Coronary artery (tissue), 2 donors: ENCODE results near the gene GTF2A1.

Experiments used
- DNase-seq: peaks from one replicate; pipeline ENCODE4 v3.0.0-alpha.2; 2017; ENCODE audit warnings: low spot score
- H3K27ac ChIP-seq, 2 donors: fragments of 200-600 bp; sonication (generic); one replicate each; pipeline ENCODE4 v1.5.1; 2016 to 2019
- H3K4me3 ChIP-seq: fragments of 200-600 bp; sonication (generic); 2 replicates; pipeline ENCODE4 v1.5.1; 2016; ENCODE audit warnings: mild to moderate bottlenecking, moderate library complexity
- CTCF ChIP-seq: fragments of 200-600 bp; sonication (generic); IDR thresholded peaks from one replicate; pipeline ENCODE4 v1.5.1; 2019; ENCODE audit warnings: antibody characterized with exemption

Gene GTF2A1

GRCh38 chr14:81220830-81221578 is at the start of gene GTF2A1:
TSS of gene GTF2A1 (minus strand) at chr14:81220959. CDS start at chr14:81220518, 441 bp downstream.
- peak within 1 kb of the TSS; percentile 95 to 98 for H3K27ac ChIP-seq
- TF ChIP-seq CTCF: no peak
- peak; percentile 97 for DNase-seq
- peak within 1 kb of the TSS; percentile 86 for H3K4me3 ChIP-seq

- no peak for DNase-seq
- no peak overlapping the region for H3K27ac ChIP-seq
Observed at GRCh38 chr14:81269979-81270375, 49.2 kb upstream of the GTF2A1 start.

GRCh38 chr14:81269100-81269978 is 48.6 kb upstream of the GTF2A1 start:
- peak; percentile 55 for TF ChIP-seq CTCF
- no peak overlapping the region for H3K4me3 ChIP-seq
- no peak for DNase-seq
- H3K27ac ChIP-seq: no peak overlapping the region

More at GRCh38 chr14:81269979-81270375, 49.2 kb upstream of the GTF2A1 start:
- TF ChIP-seq CTCF: no peak
- H3K4me3 ChIP-seq: no peak overlapping the region

GRCh38 chr14:81268016-81268416 is 47.3 kb upstream of the GTF2A1 start:
- TF ChIP-seq CTCF: no peak
- DNase-seq: no peak
- Histone ChIP-seq H3K27ac (no peak overlapping the region), H3K4me3 (no peak overlapping the region)

GRCh38 chr14:81265636-81266169 is 44.9 kb upstream of the GTF2A1 start:
- Histone ChIP-seq H3K4me3 (no peak overlapping the region), H3K27ac (no peak overlapping the region)
- DNase-seq: no peak
- no peak for TF ChIP-seq CTCF

GRCh38 chr14:81264671-81265070 is 43.9 kb upstream of the GTF2A1 start:
- no peak for TF ChIP-seq CTCF
- DNase-seq: no peak
- no peak overlapping the region for H3K27ac ChIP-seq
- H3K4me3 ChIP-seq: no peak overlapping the region
